DMS 273 treated with DMSO at 0.1 percent for 48 hours (cell line): ENCODE measurements around the gene MYO5B.
"Not testable (repeated sequence)": the region's sequence is repeated elsewhere in the genome, so short reads cannot be mapped to it uniquely, and the experiment has no call there.

Source experiments
- DNase-seq: peaks from one replicate; lab custom pipeline; 2025; lab: John Stamatoyannopoulos, UW

The MYO5B gene

DNA sequence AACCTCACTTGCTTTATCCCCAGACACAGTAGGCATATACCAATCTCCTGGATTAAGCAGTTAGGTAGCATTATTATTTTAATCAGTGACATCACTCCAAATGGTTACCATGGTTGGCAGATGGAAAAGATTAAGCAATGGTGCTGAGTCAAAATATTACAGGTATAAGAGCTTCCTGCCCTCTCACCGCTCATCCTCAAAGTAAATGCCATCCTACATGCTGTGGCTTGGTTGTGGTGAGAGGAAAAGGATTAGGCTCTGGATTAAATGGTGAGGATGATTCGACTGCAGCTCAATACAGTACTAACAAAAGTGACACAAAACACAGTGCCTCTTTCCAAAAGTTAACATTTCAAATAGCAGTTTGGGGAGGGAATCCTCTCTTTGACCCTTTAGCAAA lies 272.7 kb downstream of the MYO5B start:
- DNase-seq, result no peak

DNA sequence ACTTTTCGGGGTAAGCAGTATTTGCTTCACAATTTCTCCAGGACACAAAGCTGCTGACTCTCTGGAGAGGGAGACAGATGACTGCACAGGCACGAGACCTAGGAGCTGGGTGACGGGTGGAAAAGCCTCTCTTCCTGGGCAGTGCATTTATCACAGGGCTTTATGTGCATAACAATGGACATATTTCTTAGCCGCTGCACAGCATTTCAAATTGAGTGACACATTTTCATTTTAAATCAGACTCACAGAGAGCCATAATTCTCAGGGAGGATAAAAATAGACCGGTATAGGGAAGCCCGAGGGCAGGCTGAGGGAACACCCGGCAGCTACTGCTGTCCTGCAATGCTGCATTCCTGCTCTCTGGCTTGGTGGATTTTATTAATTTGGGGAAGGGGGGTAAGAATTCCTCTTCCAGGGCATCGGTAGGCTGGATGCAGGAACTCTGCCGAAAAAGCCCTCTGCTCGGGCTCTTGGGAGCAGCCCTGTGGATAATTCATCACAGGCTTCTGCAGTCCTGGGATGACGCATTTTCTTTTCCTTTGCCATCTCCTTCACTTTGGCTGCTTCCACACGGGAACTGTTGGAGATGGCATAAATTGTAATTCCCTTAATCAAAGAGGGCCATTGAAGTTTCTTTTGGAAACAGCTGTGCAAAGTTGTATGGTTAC lies 273.5 kb downstream of the MYO5B start:
- DNase-seq, result no peak

- DNase-seq, result no peak
Measured at GRCh38 chr18:49920731-49921130, 274.2 kb downstream of the MYO5B start.

DNA sequence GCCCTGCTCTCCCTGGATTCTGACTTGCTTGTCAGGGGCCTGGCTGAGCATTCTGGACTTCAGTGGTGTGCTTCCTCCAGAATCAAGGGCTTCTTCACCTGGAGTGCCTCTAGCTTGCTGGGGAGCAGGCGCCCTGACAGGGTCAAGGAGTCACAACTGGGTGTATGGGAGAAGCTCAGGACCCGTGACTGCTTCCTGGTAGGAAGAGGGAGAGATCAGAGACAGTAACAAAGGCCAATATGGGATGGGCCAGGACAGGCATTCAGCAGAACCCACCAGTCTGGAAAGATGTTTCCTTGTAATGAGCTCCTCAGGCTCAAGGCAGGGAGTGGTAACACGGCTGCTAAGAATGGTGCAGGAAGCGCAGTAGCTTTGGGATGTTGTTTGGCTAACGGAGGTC lies 277.2 kb downstream of the MYO5B start:
- DNase-seq, result no peak

- DNase-seq, result no peak
Measured at GRCh38 chr18:49915352-49915751, 279.6 kb downstream of the MYO5B start.

DNA sequence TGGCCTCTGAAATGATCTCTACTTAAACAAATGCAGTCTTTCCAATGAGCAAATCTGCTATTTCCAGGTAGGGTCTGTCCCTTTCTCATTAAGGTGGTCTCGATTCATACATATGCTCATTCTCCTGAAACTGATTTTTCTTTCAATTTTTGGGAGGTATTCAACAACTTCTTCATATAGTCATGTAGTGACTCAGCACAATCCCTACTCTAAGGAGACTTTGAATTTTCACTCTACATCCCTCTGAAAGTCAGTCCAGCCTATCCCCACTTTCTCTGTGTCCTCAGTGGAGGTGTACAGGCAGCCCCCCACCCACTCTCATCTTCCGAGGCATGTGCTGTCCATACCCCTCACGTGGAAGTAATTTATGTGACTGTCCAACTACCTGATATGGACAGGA lies 281.7 kb downstream of the MYO5B start:
- DNase-seq, result no peak

GRCh38 chr18:49911427-49911826 lies 283.5 kb downstream of the MYO5B start:
- DNase-seq, result no peak

DNA sequence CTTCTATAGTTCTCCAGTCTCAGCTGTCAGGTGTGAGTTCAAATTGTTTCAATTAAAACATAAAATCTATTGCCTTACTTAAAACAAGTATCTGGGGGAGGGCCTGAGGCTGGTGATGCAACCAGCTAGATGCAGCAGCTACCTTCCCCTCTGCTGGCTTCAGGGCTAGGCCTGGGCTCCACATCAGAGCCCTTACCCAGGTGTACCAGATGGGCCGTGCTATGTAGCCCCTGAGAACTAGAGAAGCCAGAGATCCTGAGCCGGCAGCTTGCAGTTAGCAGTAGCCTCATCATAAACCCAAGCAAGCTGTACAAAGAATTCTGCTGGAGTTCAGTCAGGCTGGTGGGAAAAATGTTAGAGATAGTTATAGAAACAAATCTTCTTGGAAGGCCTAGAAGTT lies 284.0 kb downstream of the MYO5B start:
- DNase-seq, result no peak

DNA sequence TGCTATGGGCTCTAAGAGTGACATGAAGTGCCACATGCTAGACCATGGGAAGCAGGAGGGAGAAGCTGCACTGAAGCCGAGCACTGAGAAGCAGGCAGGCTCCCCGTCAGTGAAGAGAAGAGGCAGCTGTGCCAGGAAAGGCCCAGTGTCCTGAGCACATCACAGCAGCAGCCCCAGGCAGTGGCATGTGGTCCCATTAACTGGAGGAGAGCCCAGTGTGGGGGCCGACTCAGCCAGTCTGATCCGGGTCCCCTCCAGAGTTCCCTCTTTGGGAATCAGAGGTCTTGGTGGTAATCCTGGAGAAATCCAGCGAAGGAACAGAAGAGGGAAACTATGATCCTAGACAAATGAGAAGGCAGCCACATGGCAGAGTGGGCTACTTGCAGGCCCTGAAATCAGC lies 284.9 kb downstream of the MYO5B start:
- DNase-seq, result no peak

DNA sequence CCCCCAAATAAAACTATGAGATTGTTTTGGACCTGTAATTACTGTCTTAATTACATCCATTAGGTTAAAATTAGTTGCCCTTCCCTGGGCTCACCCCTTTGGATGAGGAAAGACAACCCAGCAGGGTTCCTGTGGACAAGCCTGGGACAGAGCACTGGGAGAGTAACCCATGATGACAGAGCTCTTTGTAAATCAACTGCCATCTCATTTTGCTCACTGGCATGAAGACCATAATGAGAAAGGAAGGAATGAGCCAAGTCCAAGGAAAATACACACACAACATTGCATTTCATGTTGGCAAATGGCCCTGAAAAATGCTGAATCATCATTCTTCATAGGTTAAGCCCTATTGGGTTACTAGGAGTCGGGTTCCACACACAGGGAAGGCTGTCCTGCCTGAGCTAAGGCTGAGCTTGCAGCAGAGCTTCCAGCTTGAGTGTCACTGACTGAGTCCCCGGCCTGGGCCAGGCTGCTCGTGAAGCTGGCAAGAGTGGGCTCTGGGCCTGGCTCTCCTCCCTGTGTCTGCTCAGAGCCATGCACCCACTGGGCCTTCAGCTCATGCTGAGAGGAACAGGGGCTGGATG lies 287.5 kb downstream of the MYO5B start:
- DNase-seq, result no peak

DNA sequence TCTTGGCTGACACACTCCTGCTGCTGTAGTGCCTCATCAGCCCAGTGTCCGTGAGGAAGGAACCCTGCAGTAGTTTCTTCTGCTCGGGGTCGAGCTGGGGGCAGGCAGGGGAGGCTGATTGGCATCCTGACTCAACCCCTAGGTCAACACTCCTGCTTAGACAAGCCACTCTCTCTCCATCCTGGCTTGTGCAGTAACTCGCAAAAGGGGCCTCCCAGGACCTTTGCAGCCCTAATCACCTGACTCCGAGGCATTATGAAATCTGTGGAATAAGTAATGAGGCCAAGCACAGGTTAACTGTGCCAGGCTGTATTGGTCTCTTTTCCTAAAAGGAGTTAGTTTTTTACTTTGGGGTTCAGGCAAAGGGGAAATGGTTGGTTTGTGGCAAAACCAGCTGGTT lies 289.2 kb downstream of the MYO5B start:
- DNase-seq, result no peak

GRCh38 chr18:49904871-49905555 lies 289.9 kb downstream of the MYO5B start:
- DNase-seq, result no peak

GRCh38 chr18:49901862-49902340 lies 293.0 kb downstream of the MYO5B start:
- DNase-seq, result no peak

GRCh38 chr18:49899657-49900330 lies 295.2 kb downstream of the MYO5B start:
- no peak for DNase-seq

DNA sequence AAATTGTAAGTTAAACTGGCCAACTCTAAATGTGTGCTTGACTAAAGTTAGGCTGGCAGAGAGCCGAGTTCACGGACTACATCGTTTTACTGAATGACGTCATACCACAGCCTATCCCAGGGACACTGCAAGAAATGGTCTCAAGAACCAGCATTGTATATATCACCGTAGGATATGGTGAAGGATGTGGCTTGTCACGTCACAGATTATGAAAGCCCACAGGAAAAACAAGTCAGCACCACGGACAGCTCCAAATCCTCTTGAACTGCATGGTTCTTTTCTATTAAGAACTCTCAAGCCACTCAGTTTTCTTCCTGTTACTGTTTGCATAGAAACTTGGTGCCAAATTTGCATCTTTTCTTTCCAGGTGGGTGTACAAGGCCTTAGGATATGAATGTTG lies 296.5 kb downstream of the MYO5B start:
- peak; percentile 2 for DNase-seq

DNA sequence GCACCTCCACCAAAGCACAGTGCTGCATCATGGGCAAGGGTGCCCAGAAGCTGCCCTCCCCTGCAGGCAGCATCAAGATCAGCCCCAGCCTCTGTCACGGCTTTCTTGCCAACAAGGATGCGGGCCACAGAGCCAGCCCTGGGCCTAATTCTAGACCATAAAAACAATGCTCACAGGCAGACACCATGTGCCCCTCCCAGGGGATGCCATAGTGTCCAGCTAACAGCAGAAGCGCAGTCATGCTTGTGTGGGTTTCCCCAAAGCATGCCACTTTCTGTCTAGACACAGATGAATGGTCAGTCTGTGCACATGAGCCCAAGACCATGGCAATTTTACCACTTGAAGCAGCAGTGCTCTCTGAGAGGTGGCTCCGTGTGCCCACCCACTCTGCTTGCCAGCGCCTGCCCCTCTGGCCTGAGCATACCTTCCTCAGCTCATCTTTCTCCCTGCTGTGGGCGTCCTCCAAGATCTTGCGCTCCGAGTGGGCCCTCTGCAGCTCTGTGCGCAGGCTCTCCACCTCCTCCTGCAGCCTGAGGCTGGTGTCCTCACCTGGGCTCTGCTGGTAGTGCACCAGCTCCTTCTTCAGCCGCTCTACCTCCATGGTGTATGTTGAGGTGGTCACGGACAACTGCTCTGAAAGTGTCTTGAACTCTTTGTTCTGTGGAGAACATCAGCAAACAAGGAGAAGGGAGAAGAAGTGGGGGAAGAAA lies 300.3 kb downstream of the MYO5B start:
- DNase-seq, result no peak

GRCh38 chr18:49893036-49893435 lies 301.9 kb downstream of the MYO5B start:
- DNase-seq, result no peak

DNA sequence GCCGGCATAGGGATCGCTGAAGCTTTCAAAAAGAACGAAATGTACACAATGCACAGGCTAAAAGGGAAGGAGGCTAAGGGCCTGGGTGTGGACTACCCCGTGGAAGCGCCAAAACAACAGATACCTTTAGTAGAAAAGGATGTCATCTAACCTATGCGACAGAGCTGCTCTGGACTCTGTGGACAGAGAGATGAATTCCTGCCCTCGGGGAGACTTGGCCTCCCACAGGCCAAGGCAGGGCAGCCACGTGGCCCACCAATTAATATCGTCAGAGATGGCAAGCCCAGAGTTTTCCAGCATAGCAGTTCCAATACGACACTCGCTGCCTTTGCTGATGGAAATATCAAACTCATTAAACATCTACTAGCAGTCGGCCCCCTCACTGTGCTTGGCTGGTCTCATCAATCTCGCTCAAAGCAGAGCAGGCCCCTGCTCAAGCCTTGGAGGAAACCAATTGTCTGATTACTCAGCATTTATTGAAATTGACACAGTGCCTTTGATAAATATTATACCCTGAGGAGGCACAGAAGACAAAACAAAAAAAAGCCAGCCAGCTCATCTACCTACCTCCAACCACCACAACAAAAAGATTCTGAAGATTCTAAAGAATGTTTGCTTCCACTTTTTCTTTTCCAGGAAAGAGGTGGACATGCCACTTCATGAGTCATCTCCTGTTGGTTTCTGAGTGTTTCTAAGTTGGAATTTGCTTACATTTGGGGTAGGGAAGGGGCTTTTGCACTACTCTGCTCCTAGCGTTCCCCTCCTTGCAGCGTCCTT lies 302.6 kb downstream of the MYO5B start:
- no peak for DNase-seq

GRCh38 chr18:49890041-49890440 lies 304.9 kb downstream of the MYO5B start:
- no peak for DNase-seq

DNA sequence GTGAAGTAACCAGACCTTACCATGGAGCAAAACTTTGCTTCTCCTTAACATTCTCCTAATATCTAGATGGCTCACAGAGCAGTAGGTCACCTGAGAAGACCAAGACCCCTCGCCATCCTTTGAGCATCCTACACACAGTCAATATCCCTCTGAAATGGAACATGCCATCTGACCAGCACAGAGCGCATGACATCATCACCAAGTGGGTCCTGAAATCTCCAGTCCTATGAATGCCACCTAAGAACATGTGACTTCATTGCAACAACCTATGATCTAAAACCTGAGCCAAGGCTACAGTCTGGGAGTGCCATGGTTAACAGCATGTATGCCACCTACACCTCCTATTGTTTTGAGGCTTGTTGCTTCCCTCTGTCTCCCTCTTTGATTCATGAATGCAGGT lies 305.4 kb downstream of the MYO5B start:
- DNase-seq, result not testable (repeated sequence)
